Stomach (tissue), 4 donors: Measurements from ENCODE around the gene SPRYD3.
A peak's percentile ranks its signal among the peaks of the same experiment; 100 is the strongest.

Source experiments
- EP300 ChIP-seq: sonication (generic); formaldehyde crosslinking; IDR thresholded peaks from one replicate; pipeline ENCODE4 v1.6.1; 2017; ENCODE audit warnings: antibody characterized with exemption
- POLR2A ChIP-seq, 4 donors: fragments of 450-650 bp; IDR thresholded peaks; one replicate each; pipeline ENCODE4 v1.6.1; 2016; ENCODE audit warnings: antibody characterized with exemption in 4 of 4, control low read depth in 2 of 4, mild to moderate bottlenecking in 1 of 4, moderate library complexity in 1 of 4
- POLR2AphosphoS5 ChIP-seq, 3 donors: sonication (generic); formaldehyde crosslinking; IDR thresholded peaks; one replicate each; pipeline ENCODE4 v1.6.1; 2016; ENCODE audit warnings: antibody characterized with exemption in 3 of 3
- TF ChIP-seq, protein P1 (sequence below), 7 experiments: fragments of 450-650 bp in 4 of 7; fragments of 200-600 bp in 3 of 7; sonication (generic) in 3 of 7; IDR thresholded peaks; one replicate each; pipeline ENCODE4 v1.5.1; 2016 to 2019; ENCODE audit warnings: antibody characterized with exemption in 7 of 7, control low read depth in 2 of 7, mild to moderate bottlenecking in 1 of 7

DNA sequence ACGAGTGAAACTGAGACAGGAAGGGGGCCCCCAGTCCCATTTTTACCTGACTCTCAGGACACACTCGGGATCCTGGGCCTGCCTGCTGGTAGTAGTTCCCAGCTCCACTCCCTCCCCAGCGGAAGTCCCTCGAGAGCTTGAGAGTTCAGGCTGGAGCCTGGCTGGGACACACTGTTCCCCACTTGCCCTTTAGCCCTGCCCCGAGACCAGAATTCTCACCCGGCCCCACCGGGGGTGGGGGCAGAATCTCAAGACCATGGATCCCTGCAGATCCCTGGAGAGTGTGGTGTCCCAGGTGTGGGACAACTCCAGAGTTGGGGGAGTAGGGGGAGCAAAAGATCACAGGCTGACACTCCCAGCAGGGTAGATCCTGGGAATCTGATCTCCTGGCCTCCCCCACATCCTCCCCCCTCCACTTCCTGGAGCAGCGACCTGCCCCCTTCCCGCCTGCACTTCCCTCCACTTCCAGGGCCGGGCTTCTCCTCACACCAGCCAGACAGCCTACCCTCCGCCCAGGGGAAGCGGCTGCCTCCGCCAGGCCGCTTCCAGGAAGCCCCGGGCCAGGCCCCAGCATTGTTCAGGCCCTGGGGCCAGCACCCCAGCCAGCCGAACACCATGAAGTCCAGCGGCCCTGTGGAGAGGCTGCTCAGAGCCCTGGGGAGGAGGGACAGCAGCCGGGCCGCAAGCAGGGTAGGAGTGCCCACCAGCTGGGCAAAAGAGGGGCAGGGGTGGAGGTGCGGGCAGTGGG is 29.4 kb downstream of the SPRYD3 start, which contains the start of gene TNS2:
- TF ChIP-seq POLR2A (IDR thresholded peaks at IDR 0.05): peak in 1 of 4 donors; percentile 8
- TF ChIP-seq, protein P1, sequence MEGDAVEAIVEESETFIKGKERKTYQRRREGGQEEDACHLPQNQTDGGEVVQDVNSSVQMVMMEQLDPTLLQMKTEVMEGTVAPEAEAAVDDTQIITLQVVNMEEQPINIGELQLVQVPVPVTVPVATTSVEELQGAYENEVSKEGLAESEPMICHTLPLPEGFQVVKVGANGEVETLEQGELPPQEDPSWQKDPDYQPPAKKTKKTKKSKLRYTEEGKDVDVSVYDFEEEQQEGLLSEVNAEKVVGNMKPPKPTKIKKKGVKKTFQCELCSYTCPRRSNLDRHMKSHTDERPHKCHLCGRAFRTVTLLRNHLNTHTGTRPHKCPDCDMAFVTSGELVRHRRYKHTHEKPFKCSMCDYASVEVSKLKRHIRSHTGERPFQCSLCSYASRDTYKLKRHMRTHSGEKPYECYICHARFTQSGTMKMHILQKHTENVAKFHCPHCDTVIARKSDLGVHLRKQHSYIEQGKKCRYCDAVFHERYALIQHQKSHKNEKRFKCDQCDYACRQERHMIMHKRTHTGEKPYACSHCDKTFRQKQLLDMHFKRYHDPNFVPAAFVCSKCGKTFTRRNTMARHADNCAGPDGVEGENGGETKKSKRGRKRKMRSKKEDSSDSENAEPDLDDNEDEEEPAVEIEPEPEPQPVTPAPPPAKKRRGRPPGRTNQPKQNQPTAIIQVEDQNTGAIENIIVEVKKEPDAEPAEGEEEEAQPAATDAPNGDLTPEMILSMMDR (IDR thresholded peaks at IDR 0.05): no peak
- TF ChIP-seq EP300: peak; percentile 48
- TF ChIP-seq POLR2AphosphoS5 (IDR thresholded peaks at IDR 0.05): peak; percentile 31 to 68 (median 64)
